DND-41 (cell line): ENCODE measurements around the gene MT3.

Source experiments
- ATAC-seq: fragments of 200-7000 bp; cut with Tn5 transposase; 3 replicates; pipeline ENCODE4 v1.9.1; 2021; ENCODE audit warnings: low read depth; ENCODE audit not compliant: insufficient read depth
- DNase-seq: peaks from one replicate; pipeline ENCODE4 v3.0.0-alpha.2; 2020
- H2AFZ ChIP-seq: 2 replicates; pipeline ENCODE4 v1.6.0; 2012; ENCODE audit warnings: low read depth, low read length
- H3K27ac ChIP-seq: 2 replicates; pipeline ENCODE4 v1.5.1; 2012; ENCODE audit warnings: low read length, inconsistent platforms
- H3K27me3 ChIP-seq: fragments of 200-600 bp; sonication (generic); 2 replicates; pipeline ENCODE4 v1.6.0; 2012; ENCODE audit warnings: low read length, mild to moderate bottlenecking, inconsistent platforms; ENCODE audit not compliant: insufficient read depth, poor library complexity
- H3K36me3 ChIP-seq: 2 replicates; pipeline ENCODE4 v1.5.1; 2012; ENCODE audit warnings: low read length, inconsistent platforms; ENCODE audit not compliant: insufficient read depth
- H3K4me1 ChIP-seq: 2 replicates; pipeline ENCODE4 v1.5.1; 2012; ENCODE audit warnings: mild to moderate bottlenecking, low read length; ENCODE audit not compliant: insufficient read depth
- H3K4me2 ChIP-seq: 2 replicates; pipeline ENCODE4 v1.6.0; 2012; ENCODE audit warnings: mild to moderate bottlenecking, moderate library complexity, low read length, inconsistent platforms; ENCODE audit not compliant: insufficient read depth
- H3K4me3 ChIP-seq, 2 experiments: fragments of 200-600 bp in 1 of 2; shearing (Covaris generic) in 1 of 2; 2 replicates each; pipeline ENCODE4 v1.5.1; 2012 to 2016; ENCODE audit warnings: inconsistent platforms in 2 of 2, low read length in 2 of 2, mild to moderate bottlenecking in 2 of 2, low read depth in 1 of 2, moderate library complexity in 1 of 2
- H3K79me2 ChIP-seq: 2 replicates; pipeline ENCODE4 v1.6.0; 2012; ENCODE audit warnings: low read length, inconsistent platforms; ENCODE audit not compliant: insufficient read depth
- H3K9ac ChIP-seq: 2 replicates; pipeline ENCODE4 v1.6.0; 2012; ENCODE audit warnings: low read depth, mild to moderate bottlenecking, inconsistent platforms, low read length, moderate library complexity
- H3K9me3 ChIP-seq: 2 replicates; pipeline ENCODE4 v1.5.1; 2012; ENCODE audit warnings: low read length, moderate library complexity, mild to moderate bottlenecking, inconsistent platforms; ENCODE audit not compliant: insufficient read depth, severe bottlenecking
- H4K20me1 ChIP-seq: 2 replicates; pipeline ENCODE4 v1.6.0; 2012; ENCODE audit warnings: low read length; ENCODE audit not compliant: insufficient read depth
- CTCF ChIP-seq: IDR thresholded peaks from 2 replicates; pipeline ENCODE4 v1.5.1; 2012; ENCODE audit warnings: borderline replicate concordance, low read length, moderate library complexity, mild to moderate bottlenecking; ENCODE audit not compliant: poor library complexity, severe bottlenecking; ENCODE audit errors: extremely low read depth
- EZH2 ChIP-seq: IDR thresholded peaks from 3 replicates; pipeline ENCODE4 v1.6.1; 2012; ENCODE audit warnings: borderline replicate concordance, low read depth, mild to moderate bottlenecking, moderate library complexity, low read length, inconsistent platforms; ENCODE audit not compliant: severe bottlenecking

Gene MT3

GRCh38 chr16:56608876-56609462 lies 19.6 kb downstream of the MT3 start:
- TF ChIP-seq EZH2, result no peak
- TF ChIP-seq CTCF, result peak; percentile 22
- no peaks in the 10 kb centered on the region for H3K9me3 ChIP-seq
- H3K36me3 ChIP-seq, result no peaks in the 10 kb centered on the region
- DNase-seq (peak; percentile 33), ATAC-seq (peak; percentile 13; the same call in 1 of the 3 replicates)
- H3K9ac ChIP-seq, result peak overlapping the region; percentile 63
- peak overlapping the region; percentile 62 for H3K27ac ChIP-seq
- H3K4me1 ChIP-seq, result peaks cover 41% of the 10 kb centered on the region
- H3K27me3 ChIP-seq, result no peaks in the 10 kb centered on the region
- H2AFZ ChIP-seq, result peak overlapping the region; percentile 70
- peak overlapping the region; percentile 44 to 70; a peak in 3 of 4 replicates for H3K4me3 ChIP-seq
- peak overlapping the region; percentile 89 for H3K4me2 ChIP-seq
- no peaks in the 10 kb centered on the region for H3K79me2 ChIP-seq
- H4K20me1 ChIP-seq, result no peaks in the 10 kb centered on the region

DNA sequence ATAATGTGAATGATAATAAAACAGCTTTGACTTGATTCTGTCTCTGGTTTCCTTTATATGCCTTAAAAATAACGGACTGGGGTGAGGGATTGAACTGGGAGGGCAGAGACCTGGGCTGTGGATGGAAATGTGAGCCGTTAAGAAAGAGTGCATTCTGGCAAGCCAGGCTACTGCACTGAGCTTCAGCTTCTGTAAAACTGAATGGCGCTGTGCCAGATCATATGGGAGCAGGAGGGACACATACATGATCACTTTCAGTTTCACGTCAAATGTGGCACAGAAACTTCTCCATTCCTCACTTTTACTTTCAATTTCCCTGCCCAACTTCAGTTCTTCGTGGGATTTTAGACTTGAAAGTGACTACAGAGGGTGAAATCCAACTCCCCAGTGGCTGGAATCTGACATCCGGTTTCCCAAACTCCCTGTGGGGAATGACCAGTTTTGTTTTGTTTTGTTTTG lies 20.2 kb downstream of the MT3 start:
- Histone ChIP-seq H3K9ac (peak overlapping the region; percentile 63), H3K9me3 (no peaks in the 10 kb centered on the region), H3K4me1 (peaks cover 41% of the 10 kb centered on the region), H4K20me1 (no peaks in the 10 kb centered on the region), H3K4me2 (peak overlapping the region; percentile 89), H3K4me3 (peak overlapping the region; percentile 44 to 70; a peak in 3 of 4 replicates), H2AFZ (peak overlapping the region; percentile 70), H3K36me3 (no peaks in the 10 kb centered on the region), H3K79me2 (no peaks in the 10 kb centered on the region), H3K27ac (peak overlapping the region; percentile 62), H3K27me3 (no peaks in the 10 kb centered on the region)
- ATAC-seq (peak; percentile 62), DNase-seq (peak; percentile 83)
- TF ChIP-seq CTCF (no peak), EZH2 (no peak)

- TF ChIP-seq CTCF, result no peak
- TF ChIP-seq EZH2, result no peak
- Histone ChIP-seq H3K9ac (peak overlapping the region; percentile 63), H3K27me3 (no peaks in the 10 kb centered on the region), H3K4me2 (peak overlapping the region; percentile 89), H3K79me2 (no peaks in the 10 kb centered on the region), H3K4me3 (peak overlapping the region in 1 of 2 experiments; percentile 70; a peak in 2 of 4 replicates), H3K36me3 (no peaks in the 10 kb centered on the region), H2AFZ (peak overlapping the region; percentile 70), H3K27ac (peak overlapping the region; percentile 62), H3K4me1 (peaks cover 41% of the 10 kb centered on the region), H3K9me3 (no peaks in the 10 kb centered on the region), H4K20me1 (no peaks in the 10 kb centered on the region)
- no peak for ATAC-seq
- DNase-seq, result peak; percentile 50
Measured at GRCh38 chr16:56610017-56610608, 20.8 kb downstream of the MT3 start.
